Measurements from ENCODE around the gene CEP126. TPM values are rescaled to one million over a fixed set of nuclear protein-coding genes. Genes with fewer than 3 reads are reported as not detected.

The CEP126 gene
- total RNA-seq, 2 experiments from 2014 or later = 0.50 to 0.55 TPM

DNA sequence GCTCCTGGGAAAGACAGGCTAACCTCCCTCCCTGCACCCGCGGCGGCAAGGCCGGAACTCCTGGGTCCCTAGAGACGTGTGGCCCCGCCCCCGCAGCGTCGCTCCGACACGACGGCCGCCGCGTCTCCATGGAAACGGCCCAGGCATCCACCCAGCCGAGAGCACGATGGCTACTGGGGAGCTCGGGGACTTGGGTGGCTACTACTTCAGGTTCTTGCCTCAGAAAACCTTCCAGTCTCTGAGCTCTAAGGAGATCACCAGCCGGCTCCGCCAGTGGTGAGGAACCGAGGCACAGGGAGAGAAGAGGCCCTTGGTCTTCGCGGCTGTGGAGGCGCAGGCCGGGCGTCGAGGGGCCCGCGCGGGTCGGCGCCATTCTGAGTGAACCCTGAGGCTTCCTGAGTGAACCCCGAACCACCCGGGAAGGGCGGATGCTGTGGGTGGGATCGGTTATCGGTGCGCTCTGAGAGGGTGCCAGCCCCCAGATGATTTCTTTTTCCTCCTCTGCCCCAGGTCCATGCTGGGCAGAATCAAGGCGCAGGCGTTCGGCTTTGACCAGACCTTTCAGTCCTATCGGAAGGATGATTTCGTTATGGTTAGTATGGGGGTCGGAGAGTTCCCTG is 132.6 kb downstream of the CEP126 start, which contains the start of gene CFAP300:
CFAP300 (plus strand) TSS at position 133 of the 620 bp plus-strand sequence; CDS start at position 167, 34 bp downstream.
- H3K4me1 Mint-ChIP-seq = peaks cover 10% of the 10 kb centered on the region
- DNase-seq = peak; percentile 55
- H3K4me3 Mint-ChIP-seq = peak within 1 kb of the TSS; percentile 51
- H3K9me3 Mint-ChIP-seq = no peaks in the 10 kb centered on the region
- CTCF ChIA-PET = no interaction called here
- POLR2A ChIA-PET = no interaction called here
- H3K27ac Mint-ChIP-seq = no peak within 1 kb of the TSS
- H3K27me3 Mint-ChIP-seq = peaks cover 31% of the 10 kb centered on the region
- no peaks in the 10 kb centered on the region for H3K36me3 Mint-ChIP-seq (ENCODE audit: low read depth)

Other genes starting within 250 kb of the CEP126 start
- gene ANGPTL5, start 1.5 kb downstream of the CEP126 start, total RNA-seq = not detected
- gene CFAP300, start 132.4 kb downstream of the CEP126 start, total RNA-seq = not detected
- not detected for gene YAP1, start 195.4 kb downstream of the CEP126 start, total RNA-seq